Astrocyte (in vitro differentiated cells and primary cell): ENCODE data around the gene CREBL2. TPM values are rescaled to one million over a fixed set of nuclear protein-coding genes. Genes with fewer than 3 reads are reported as not detected.

Experiments
- DNase-seq: peaks from one replicate; pipeline ENCODE4 v3.0.0-alpha.2; 2010; ENCODE audit warnings: low read depth
- FAIRE-seq: peaks from 2 replicates; lab custom pipeline; 2011; peaks lifted over from hg19 to GRCh38; lab: Jason Lieb, UNC
- H2AFZ ChIP-seq: 2 replicates; pipeline ENCODE4 v1.6.0; 2012; ENCODE audit warnings: low read depth, low read length, inconsistent platforms
- H3K27ac ChIP-seq: 2 replicates; pipeline ENCODE4 v1.5.1; 2011; ENCODE audit warnings: low read depth, low read length, inconsistent platforms
- H3K27me3 ChIP-seq: 2 replicates; pipeline ENCODE4 v1.6.0; 2011; ENCODE audit warnings: low read length, inconsistent platforms; ENCODE audit not compliant: insufficient read depth
- H3K36me3 ChIP-seq: 2 replicates; pipeline ENCODE4 v1.5.1; 2011; ENCODE audit warnings: low read length, inconsistent platforms; ENCODE audit not compliant: insufficient read depth
- H3K4me1 ChIP-seq: 2 replicates; pipeline ENCODE4 v1.5.1; 2011; ENCODE audit warnings: low read length, inconsistent platforms; ENCODE audit not compliant: insufficient read depth
- H3K4me2 ChIP-seq: 2 replicates; pipeline ENCODE4 v1.6.0; 2012; ENCODE audit warnings: low read length, inconsistent platforms
- H3K4me3 ChIP-seq: 2 replicates; pipeline ENCODE4 v1.5.1; 2011; ENCODE audit warnings: low read depth, mild to moderate bottlenecking, low read length, inconsistent platforms; ENCODE audit not compliant: insufficient read depth
- H3K79me2 ChIP-seq: 2 replicates; pipeline ENCODE4 v1.6.0; 2012; ENCODE audit warnings: mild to moderate bottlenecking, low read length, inconsistent platforms; ENCODE audit not compliant: insufficient read depth
- H3K9ac ChIP-seq: 2 replicates; pipeline ENCODE4 v1.6.0; 2012; ENCODE audit warnings: mild to moderate bottlenecking, low read length, inconsistent platforms
- H3K9me3 ChIP-seq: 2 replicates; pipeline ENCODE4 v1.5.1; 2012; ENCODE audit warnings: low read depth, mild to moderate bottlenecking, low read length, inconsistent platforms; ENCODE audit not compliant: insufficient read depth
- H4K20me1 ChIP-seq: 2 replicates; pipeline ENCODE4 v1.6.0; 2012; ENCODE audit warnings: low read length, inconsistent platforms; ENCODE audit not compliant: insufficient read depth
- H3K27ac Mint-ChIP-seq: one replicate; pipeline ENCODE4 v1.8.0; 2021; ENCODE audit warnings: mild to moderate bottlenecking, mixed read lengths; ENCODE audit not compliant: unreplicated experiment
- H3K27me3 Mint-ChIP-seq: one replicate; pipeline ENCODE4 v1.8.0; 2021; ENCODE audit warnings: low read depth, mixed read lengths; ENCODE audit not compliant: unreplicated experiment
- H3K36me3 Mint-ChIP-seq: one replicate; pipeline ENCODE4 v1.8.0; 2021; ENCODE audit warnings: low read depth, mixed read lengths; ENCODE audit not compliant: unreplicated experiment
- H3K4me1 Mint-ChIP-seq: one replicate; pipeline ENCODE4 v1.8.0; 2021; ENCODE audit warnings: low read depth, mixed read lengths; ENCODE audit not compliant: unreplicated experiment
- H3K4me3 Mint-ChIP-seq: one replicate; pipeline ENCODE4 v1.8.0; 2021; ENCODE audit warnings: mild to moderate bottlenecking, moderate library complexity, mixed read lengths; ENCODE audit not compliant: unreplicated experiment
- H3K9me3 Mint-ChIP-seq: one replicate; pipeline ENCODE4 v1.8.0; 2021; ENCODE audit warnings: mild to moderate bottlenecking, mixed read lengths; ENCODE audit not compliant: unreplicated experiment
- CTCF ChIP-seq: IDR thresholded peaks from 2 replicates; pipeline ENCODE4 v1.5.1; 2011; ENCODE audit warnings: low read depth, mild to moderate bottlenecking, inconsistent platforms, low read length, moderate library complexity; ENCODE audit not compliant: insufficient read depth
- EZH2 ChIP-seq: IDR thresholded peaks from 2 replicates; pipeline ENCODE4 v1.6.1; 2012; ENCODE audit warnings: mild to moderate bottlenecking, low read length, inconsistent platforms; ENCODE audit not compliant: insufficient read depth
- total RNA-seq: library from RNA; stranded (reverse); gene quantifications from 2 replicates; pipeline ENCODE4 v1.2.1, GENCODE V29; 2021

Gene CREBL2
- total RNA-seq, 1 donor from 2014 or later: 14.8 TPM

GRCh38 chr12:12604740-12605139 is 6.9 kb upstream of the CREBL2 start:
- H3K9me3 ChIP-seq: no peaks in the 10 kb centered on the region
- TF ChIP-seq CTCF: no peak
- no peak for TF ChIP-seq EZH2
- Mint-ChIP-seq H3K27ac (no peak overlapping the region), H3K27me3 (peaks cover 2% of the 10 kb centered on the region), H3K4me3 (no peak overlapping the region), H3K4me1 (peaks cover 14% of the 10 kb centered on the region), H3K36me3 (no peaks in the 10 kb centered on the region), H3K9me3 (no peaks in the 10 kb centered on the region)
- H3K27ac ChIP-seq: no peak overlapping the region
- no peaks in the 10 kb centered on the region for H3K36me3 ChIP-seq
- no peak overlapping the region for H3K4me3 ChIP-seq
- DNase-seq: no peak
- H3K79me2 ChIP-seq: no peaks in the 10 kb centered on the region
- no peak overlapping the region for H3K9ac ChIP-seq
- no peak overlapping the region for H2AFZ ChIP-seq
- H4K20me1 ChIP-seq: no peaks in the 10 kb centered on the region
- peaks cover 2% of the 10 kb centered on the region for H3K27me3 ChIP-seq
- H3K4me1 ChIP-seq: peaks cover 11% of the 10 kb centered on the region
- H3K4me2 ChIP-seq: no peak overlapping the region
- FAIRE-seq: no peak

- peaks cover 14% of the 10 kb centered on the region for H3K4me1 Mint-ChIP-seq
- H3K36me3 ChIP-seq: no peaks in the 10 kb centered on the region
- no peaks in the 10 kb centered on the region for H4K20me1 ChIP-seq
- H2AFZ ChIP-seq: peak overlapping the region; percentile 50
- no peaks in the 10 kb centered on the region for H3K9me3 ChIP-seq
- no peak for FAIRE-seq
- no peaks in the 10 kb centered on the region for H3K36me3 Mint-ChIP-seq
- H3K9me3 Mint-ChIP-seq: no peaks in the 10 kb centered on the region
- H3K27ac ChIP-seq: peak overlapping the region; percentile 54
- peak overlapping the region; percentile 92 for H3K27ac Mint-ChIP-seq
- no peaks in the 10 kb centered on the region for H3K27me3 Mint-ChIP-seq
- H3K4me2 ChIP-seq: peak overlapping the region; percentile 77
- no peak overlapping the region for H3K4me3 Mint-ChIP-seq
- H3K4me3 ChIP-seq: peak overlapping the region; percentile 43
- peak; percentile 91 for DNase-seq
- TF ChIP-seq CTCF (no peak), EZH2 (no peak)
- no peaks in the 10 kb centered on the region for H3K27me3 ChIP-seq
- peaks cover 11% of the 10 kb centered on the region for H3K4me1 ChIP-seq
- peak overlapping the region; percentile 58 for H3K9ac ChIP-seq
- no peaks in the 10 kb centered on the region for H3K79me2 ChIP-seq
Measured at GRCh38 chr12:12606781-12607589, 4.7 kb upstream of the CREBL2 start.

GRCh38 chr12:12608557-12608957 is 3.1 kb upstream of the CREBL2 start:
- TF ChIP-seq EZH2 (no peak), CTCF (no peak)
- H3K27me3 ChIP-seq: no peaks in the 10 kb centered on the region
- DNase-seq: no peak
- H4K20me1 ChIP-seq: no peaks in the 10 kb centered on the region
- no peak overlapping the region for H3K27ac ChIP-seq
- peaks cover 18% of the 10 kb centered on the region for H3K4me1 Mint-ChIP-seq
- H3K4me1 ChIP-seq: peaks cover 11% of the 10 kb centered on the region
- FAIRE-seq: no peak
- H3K4me3 Mint-ChIP-seq: no peak overlapping the region
- no peaks in the 10 kb centered on the region for H3K36me3 Mint-ChIP-seq
- H2AFZ ChIP-seq: no peak overlapping the region
- no peak overlapping the region for H3K9ac ChIP-seq
- H3K36me3 ChIP-seq: no peaks in the 10 kb centered on the region
- H3K27me3 Mint-ChIP-seq: no peaks in the 10 kb centered on the region
- no peak overlapping the region for H3K4me2 ChIP-seq
- H3K9me3 ChIP-seq: no peaks in the 10 kb centered on the region
- H3K9me3 Mint-ChIP-seq: no peaks in the 10 kb centered on the region
- H3K4me3 ChIP-seq: no peak overlapping the region
- H3K27ac Mint-ChIP-seq: peak overlapping the region; percentile 53
- peaks cover 5% of the 10 kb centered on the region for H3K79me2 ChIP-seq
